Hepatocyte (in vitro differentiated cells): Measurements from ENCODE around the gene TMEM161A.

Experiments used
- EZH2 ChIP-seq: fragments of 200-600 bp; sonication (generic); IDR thresholded peaks from 2 replicates; pipeline ENCODE4 v1.6.1; 2016; ENCODE audit warnings: antibody characterized with exemption, mild to moderate bottlenecking, borderline replicate concordance
- EZH2phosphoT487 ChIP-seq: fragments of 200-600 bp; sonication (generic); IDR thresholded peaks from one replicate; pipeline ENCODE4 v1.6.1; 2018; ENCODE audit warnings: antibody characterized with exemption, mild to moderate bottlenecking, low read depth, moderate library complexity; ENCODE audit not compliant: unreplicated experiment, severe bottlenecking
- TF ChIP-seq, protein P1 (sequence below): fragments of 200-600 bp; sonication (generic); IDR thresholded peaks from 2 replicates; pipeline ENCODE4 v1.5.1; 2016; ENCODE audit warnings: antibody characterized with exemption, mild to moderate bottlenecking; ENCODE audit not compliant: poor library complexity

- TF ChIP-seq, protein P1, sequence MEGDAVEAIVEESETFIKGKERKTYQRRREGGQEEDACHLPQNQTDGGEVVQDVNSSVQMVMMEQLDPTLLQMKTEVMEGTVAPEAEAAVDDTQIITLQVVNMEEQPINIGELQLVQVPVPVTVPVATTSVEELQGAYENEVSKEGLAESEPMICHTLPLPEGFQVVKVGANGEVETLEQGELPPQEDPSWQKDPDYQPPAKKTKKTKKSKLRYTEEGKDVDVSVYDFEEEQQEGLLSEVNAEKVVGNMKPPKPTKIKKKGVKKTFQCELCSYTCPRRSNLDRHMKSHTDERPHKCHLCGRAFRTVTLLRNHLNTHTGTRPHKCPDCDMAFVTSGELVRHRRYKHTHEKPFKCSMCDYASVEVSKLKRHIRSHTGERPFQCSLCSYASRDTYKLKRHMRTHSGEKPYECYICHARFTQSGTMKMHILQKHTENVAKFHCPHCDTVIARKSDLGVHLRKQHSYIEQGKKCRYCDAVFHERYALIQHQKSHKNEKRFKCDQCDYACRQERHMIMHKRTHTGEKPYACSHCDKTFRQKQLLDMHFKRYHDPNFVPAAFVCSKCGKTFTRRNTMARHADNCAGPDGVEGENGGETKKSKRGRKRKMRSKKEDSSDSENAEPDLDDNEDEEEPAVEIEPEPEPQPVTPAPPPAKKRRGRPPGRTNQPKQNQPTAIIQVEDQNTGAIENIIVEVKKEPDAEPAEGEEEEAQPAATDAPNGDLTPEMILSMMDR: no peak
- TF ChIP-seq EZH2 (no peak), EZH2phosphoT487 (no peak)
These were observed 61.8 kb downstream of the TMEM161A start for GRCh38 chr19:19076476-19076875.
